Measurements from ENCODE around the gene TEKTIP1.

The TEKTIP1 gene

GRCh38 chr19:3538965-3539755, at the start of gene TEKTIP1:
Gene TEKTIP1 (plus strand): TSS chr19:3539174. CDS start chr19:3539178, 4 bp downstream.
- peak; percentile 60 for DNase-seq

- DNase-seq: no peak
These were observed 47.4 kb upstream of the TEKTIP1 start for GRCh38 chr19:3491396-3492119.

- no peak for DNase-seq
These were observed 46.7 kb upstream of the TEKTIP1 start for GRCh38 chr19:3492131-3492839.

- DNase-seq: no peak
These were observed 46.1 kb upstream of the TEKTIP1 start for GRCh38 chr19:3492919-3493318.

- DNase-seq: no peak
These were observed 45.3 kb upstream of the TEKTIP1 start for GRCh38 chr19:3493651-3494050.

- no peak for DNase-seq
These were observed 44.9 kb upstream of the TEKTIP1 start for GRCh38 chr19:3494051-3494450.

- no peak for DNase-seq
These were observed 44.4 kb upstream of the TEKTIP1 start for GRCh38 chr19:3494559-3494958.

- no peak for DNase-seq
These were observed 42.3 kb upstream of the TEKTIP1 start for GRCh38 chr19:3496392-3497273.

GRCh38 chr19:3497757-3498520, 41.0 kb upstream of the TEKTIP1 start:
- DNase-seq: no peak

- DNase-seq: no peak
These were observed 39.1 kb upstream of the TEKTIP1 start for GRCh38 chr19:3499738-3500428.

GRCh38 chr19:3500429-3501101, 38.4 kb upstream of the TEKTIP1 start, which contains the start of gene DOHH:
Gene DOHH (minus strand): TSS chr19:3500674. CDS start chr19:3496814, 3,860 bp downstream.
- peak; percentile 98 for DNase-seq

- no peak for DNase-seq
These were observed 37.2 kb upstream of the TEKTIP1 start for GRCh38 chr19:3501780-3502179.

GRCh38 chr19:3503036-3503572, 35.9 kb upstream of the TEKTIP1 start:
- no peak for DNase-seq

- DNase-seq: no peak
These were observed 34.2 kb upstream of the TEKTIP1 start for GRCh38 chr19:3504735-3505134.

- peak; percentile 100 for DNase-seq
These were observed 33.2 kb upstream of the TEKTIP1 start, which contains the start of gene FZR1 for GRCh38 chr19:3505598-3506383. Gene FZR1 (plus strand): TSS chr19:3506311. CDS start chr19:3522990, 16,679 bp downstream.

- peak; percentile 59 for DNase-seq
These were observed 32.3 kb upstream of the TEKTIP1 start for GRCh38 chr19:3506384-3507340.

- DNase-seq: peak; percentile 51
These were observed 31.4 kb upstream of the TEKTIP1 start for GRCh38 chr19:3507371-3508120.
